Right ventricle myocardium superior (tissue), 1 donor: ENCODE data around the gene TMCO4. TPM values are rescaled to one million over a fixed set of nuclear protein-coding genes. Genes with fewer than 3 reads are reported as not detected.
A peak's percentile ranks its signal among the peaks of the same experiment; 100 is the strongest.

Source experiments
- ATAC-seq: fragments of 200-7000 bp; cut with Tn5 transposase; one replicate; pipeline ENCODE4 v1.9.1; 2020; ENCODE audit warnings: mild to moderate bottlenecking; ENCODE audit not compliant: poor library complexity
- DNase-seq: peaks from one replicate; pipeline ENCODE4 v3.0.0-alpha.2; 2020
- intact Hi-C: fragments of 100-400 bp; cut with DNase I; formaldehyde crosslinking; loops from one replicate; pipeline ENCODE4 v1.11.2; 2022
- total RNA-seq: library from RNA; stranded (reverse); fragmentation: NEBNext Ultra II Directional; extraction: Animal tissue kit (Norgen Biotek cat#: 25700); gene quantifications from one replicate; pipeline ENCODE4 v1.2.1, GENCODE V29; 2021
- donor health status: DM: no; HTN: yes; CAD: no; lungs with severe emphysema.

Gene TMCO4
- total RNA-seq, 1 donor from 2014 or later, result 8.1 TPM

- no peak for ATAC-seq
- DNase-seq, result no peak
- intact Hi-C loops, result no loop called here
These were observed 93.6 kb downstream of the TMCO4 start for GRCh38 chr1:19706136-19706535.

DNA sequence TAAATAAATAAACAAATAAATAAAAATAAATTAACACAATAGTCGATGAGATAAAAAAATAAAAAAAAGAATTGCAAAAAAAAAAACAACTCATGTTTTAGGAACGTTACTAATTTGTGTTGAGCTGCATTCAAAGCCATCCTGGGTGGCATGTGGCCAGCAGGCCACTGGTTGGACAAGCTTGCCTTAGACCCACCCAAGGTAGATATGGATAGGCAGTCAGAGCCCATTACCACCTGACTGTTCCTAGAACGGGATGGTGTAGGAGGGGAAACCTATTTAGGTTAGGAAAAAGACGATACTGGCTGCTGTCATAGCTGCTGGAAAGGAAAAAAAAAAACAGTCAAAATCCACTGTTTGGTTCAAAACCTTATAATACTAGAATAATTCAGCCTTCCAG lies 94.3 kb downstream of the TMCO4 start:
- ATAC-seq (no peak), DNase-seq (no peak)
- intact Hi-C loops, result no loop called here

GRCh38 chr1:19704247-19705113 lies 95.2 kb downstream of the TMCO4 start:
- intact Hi-C loops, result loop anchor here (5.0 kb wide), 1 partner anchor 42 kb away; the partner anchor contains the start of gene HTR6
- ATAC-seq, result peak; percentile 93
- DNase-seq, result peak; percentile 82

DNA sequence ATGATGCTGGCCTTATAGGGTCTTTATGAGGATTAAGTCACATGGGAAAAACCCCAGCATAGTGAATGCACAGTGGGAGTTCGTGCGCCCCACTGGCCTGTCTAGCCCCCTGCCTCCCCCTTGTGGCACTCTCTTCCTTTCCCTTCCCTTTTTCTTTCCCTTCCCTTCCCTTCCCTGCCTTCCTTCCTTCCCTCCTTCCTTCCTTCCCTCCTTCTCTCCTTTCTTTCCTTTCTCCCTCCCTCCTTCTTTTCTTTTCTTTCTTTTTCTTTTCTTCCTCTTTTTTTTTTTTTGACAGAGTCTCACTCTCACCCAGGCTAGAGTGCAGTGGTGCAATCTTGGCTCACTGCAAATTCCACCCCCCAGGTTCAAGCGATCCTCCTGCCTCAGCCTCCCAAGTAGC lies 96.4 kb downstream of the TMCO4 start:
- intact Hi-C loops, result loop anchor here (5.0 kb wide), 1 partner anchor 41 kb away; the partner anchor contains the start of gene HTR6
- no peak for DNase-seq
- ATAC-seq, result no peak

- ATAC-seq (no peak), DNase-seq (no peak)
- intact Hi-C loops, result loop anchor here (5.0 kb wide), 1 partner anchor 38 kb away; the partner anchor contains the start of gene HTR6
These were observed 99.5 kb downstream of the TMCO4 start for GRCh38 chr1:19700079-19700777.

DNA sequence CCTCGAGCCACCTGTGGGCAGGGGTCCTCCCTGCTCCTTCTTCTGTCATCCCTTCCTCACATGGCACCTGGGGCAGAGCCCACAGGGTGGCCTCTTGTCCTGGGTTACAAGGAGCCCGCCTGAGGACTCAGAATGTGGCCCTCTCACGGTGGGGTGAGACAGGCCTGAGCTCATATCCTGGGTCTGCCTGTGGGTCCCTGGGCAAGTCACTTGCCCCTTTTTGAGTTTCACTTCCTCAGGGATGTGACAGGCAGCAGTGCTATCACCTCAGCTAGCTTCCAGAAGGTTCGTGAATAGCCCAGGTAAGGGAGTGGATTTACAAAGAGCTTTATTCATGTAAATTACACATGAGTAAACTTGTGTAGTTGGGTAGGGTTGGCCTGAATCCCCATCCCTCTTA lies 101.5 kb downstream of the TMCO4 start:
- ATAC-seq (no peak), DNase-seq (no peak)
- intact Hi-C loops, result no loop called here

DNA sequence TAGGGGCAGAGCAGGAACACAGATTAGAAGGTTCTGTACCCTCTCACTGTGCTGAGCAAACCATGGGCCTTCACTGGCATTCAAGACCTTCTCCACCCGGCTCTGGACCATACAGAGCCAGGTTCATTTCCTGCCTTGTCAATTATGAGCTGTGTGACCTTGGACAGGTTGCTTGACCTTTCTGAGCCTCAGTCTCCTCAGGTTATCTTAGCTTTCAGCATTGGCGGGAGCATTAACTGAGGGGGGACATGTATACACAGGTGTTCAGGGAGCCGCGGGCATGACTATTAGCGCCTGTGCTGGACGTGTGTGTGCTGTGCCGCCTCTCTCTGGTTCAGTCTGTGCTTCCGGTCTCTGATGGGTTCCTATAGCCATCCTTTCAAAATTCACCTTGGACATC lies 102.9 kb downstream of the TMCO4 start:
- no peak for ATAC-seq
- intact Hi-C loops, result no loop called here
- DNase-seq, result no peak

GRCh38 chr1:19695772-19696171 lies 103.9 kb downstream of the TMCO4 start:
- no peak for ATAC-seq
- intact Hi-C loops, result no loop called here
- DNase-seq, result no peak

DNA sequence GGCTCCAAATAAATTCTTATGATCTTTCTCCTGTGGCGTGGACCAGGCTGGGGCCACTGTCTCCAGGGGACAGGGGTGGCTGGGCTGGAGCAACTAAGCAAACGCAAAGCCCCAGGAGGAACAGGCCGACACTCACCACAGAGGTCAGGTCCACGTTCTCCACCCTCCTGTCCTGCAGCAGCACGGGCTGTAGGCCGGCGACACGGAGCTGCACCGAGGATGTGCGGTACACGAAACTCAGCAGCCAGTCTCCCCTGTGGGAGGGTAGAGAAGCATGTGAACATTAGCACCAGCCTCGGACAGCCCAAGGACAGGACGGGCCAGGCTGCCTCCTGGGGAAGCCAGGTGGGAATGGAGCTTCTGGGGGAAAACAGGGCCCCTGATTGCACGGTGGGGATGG lies 105.4 kb downstream of the TMCO4 start:
- ATAC-seq (no peak), DNase-seq (no peak)
- intact Hi-C loops, result no loop called here

DNA sequence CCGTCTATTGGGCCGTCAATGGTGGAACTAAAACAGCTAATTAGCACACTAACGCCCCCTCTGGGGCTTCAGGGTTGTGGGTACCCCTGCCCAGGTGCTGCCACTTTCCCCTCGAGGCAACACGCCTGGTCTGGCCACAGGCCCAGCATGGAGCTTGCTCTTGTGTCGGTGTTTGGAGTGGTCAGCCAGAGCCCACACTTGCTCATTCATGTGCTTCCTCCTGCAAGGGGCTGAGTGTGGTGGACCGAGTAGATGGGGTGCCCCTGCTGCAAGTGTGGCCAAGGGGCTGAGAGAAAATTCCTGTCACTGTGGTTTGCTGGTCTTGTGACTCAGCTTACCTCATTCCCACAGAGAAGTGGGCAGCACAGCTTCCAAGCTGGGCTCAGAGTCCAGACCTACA lies 109.4 kb downstream of the TMCO4 start:
- DNase-seq (no peak), ATAC-seq (no peak)
- intact Hi-C loops, result no loop called here

GRCh38 chr1:19689856-19690255 lies 109.9 kb downstream of the TMCO4 start:
- DNase-seq, result no peak
- intact Hi-C loops, result no loop called here
- no peak for ATAC-seq

DNA sequence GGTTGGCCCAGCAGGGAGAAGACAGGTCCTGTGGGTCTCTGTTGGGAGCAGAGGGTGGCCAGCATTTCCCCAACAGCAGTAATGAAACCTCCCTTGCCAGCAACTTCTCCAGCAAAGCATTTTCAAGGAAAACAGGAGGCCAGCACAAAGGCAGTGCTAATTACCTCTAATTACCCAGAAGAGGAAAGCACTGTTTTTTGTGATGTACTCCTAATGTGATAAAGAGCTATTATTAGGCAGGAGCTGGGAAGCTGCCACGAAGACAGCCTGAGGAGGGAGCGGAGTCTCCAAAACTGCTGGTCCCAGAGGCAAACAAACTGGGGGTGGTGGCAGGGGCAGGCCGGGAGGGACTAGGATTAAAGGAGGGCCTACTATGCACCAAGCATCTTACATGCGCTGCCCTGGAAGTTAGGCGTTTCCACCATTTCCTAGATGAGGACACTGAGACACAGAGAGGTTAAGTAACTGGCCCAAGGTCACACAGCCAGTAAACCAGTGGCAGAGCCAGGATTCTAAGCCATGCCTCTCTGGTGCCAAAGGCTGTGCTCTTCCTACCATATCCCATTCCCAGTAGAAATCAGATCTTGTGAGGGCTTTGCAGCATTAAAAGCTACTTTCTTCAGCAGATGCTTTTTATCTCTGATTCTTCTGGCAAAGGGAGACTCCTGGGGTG lies 110.5 kb downstream of the TMCO4 start:
- intact Hi-C loops, result no loop called here
- DNase-seq (no peak), ATAC-seq (peak; percentile 51)

- ATAC-seq (peak; percentile 59), DNase-seq (no peak)
- intact Hi-C loops, result no loop called here
These were observed 111.5 kb downstream of the TMCO4 start for GRCh38 chr1:19688041-19688842.

DNA sequence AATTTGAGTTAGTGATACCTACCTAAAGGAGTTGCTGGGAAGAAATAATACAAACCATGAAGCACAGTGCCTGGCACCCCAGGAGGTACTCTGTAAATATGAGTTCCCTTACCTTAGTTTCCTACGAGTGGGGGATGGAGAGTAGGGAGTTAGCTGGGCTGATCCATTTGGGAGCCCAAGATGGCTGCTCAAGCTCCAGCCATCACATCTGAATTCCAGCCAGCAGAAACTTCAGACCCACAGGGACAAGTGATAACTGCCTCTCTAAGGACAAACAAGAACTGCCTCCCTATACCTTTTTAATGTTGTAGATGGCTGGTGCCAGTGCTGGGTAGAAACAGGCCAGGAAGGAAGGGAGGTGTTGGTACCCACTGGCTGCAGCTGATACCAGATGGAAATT lies 112.3 kb downstream of the TMCO4 start:
- intact Hi-C loops, result no loop called here
- no peak for DNase-seq
- no peak for ATAC-seq

DNA sequence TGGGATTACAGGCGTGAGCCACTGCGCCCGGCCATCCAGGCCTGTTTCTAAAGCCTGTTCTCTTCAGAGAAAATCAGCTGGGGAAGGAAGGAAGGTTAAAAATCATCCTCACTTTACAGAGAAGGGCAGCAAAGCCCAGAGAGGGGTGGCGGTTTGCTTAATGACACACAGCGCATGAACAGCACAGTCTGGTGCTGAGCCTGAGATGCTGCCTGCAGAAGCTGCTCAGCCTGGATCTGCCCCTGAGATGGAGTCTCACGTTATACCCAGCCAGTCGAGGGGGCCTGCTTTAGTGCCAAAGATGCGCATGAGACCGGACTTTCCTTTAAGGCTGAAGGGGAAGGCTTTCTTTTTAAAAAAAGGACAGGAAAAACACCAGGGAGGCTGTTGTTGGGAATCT lies 113.7 kb downstream of the TMCO4 start:
- intact Hi-C loops, result no loop called here
- no peak for ATAC-seq
- no peak for DNase-seq

- DNase-seq (no peak), ATAC-seq (no peak)
- intact Hi-C loops, result no loop called here
These were observed 115.0 kb downstream of the TMCO4 start for GRCh38 chr1:19684677-19685076.

DNA sequence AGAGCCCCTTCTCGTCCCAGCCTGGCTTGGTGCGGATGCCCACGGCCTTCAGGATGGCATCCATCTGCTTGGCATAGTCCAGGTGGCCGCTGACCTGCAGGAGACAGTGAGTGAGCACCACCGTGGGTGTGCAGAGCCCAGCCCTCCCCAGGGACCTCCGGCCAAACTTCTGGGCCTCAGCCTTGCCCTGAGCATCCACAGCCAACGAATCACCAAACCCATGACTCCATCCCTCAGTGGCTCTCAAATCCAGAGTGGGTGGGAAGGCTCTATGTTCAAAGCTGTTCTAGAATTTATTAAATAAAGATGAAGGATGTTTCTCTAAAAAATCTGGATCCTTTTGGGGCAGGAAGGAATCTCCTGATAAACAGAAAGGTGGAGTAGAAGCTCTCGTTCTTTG lies 116.4 kb downstream of the TMCO4 start:
- ATAC-seq (no peak), DNase-seq (no peak)
- intact Hi-C loops, result no loop called here

DNA sequence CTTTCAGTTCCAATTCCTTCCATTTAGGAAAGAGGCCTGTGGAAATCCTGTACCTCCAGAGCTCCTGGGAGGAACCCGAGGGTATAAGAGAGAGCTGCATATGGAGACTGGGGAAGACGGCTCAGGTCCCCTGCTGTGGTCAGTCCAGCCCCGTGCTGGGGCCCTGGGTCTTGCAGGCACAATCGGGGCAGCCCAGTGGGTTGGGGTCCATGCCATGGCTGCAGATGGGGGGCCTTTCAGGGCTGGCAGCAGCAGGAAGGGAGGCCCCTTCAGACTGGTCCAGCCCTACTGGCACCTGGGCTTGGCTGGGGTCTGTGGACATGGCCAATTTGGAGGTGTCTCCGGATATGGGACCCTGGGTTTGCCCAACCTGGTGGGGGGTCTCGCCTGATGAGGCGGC lies 116.8 kb downstream of the TMCO4 start:
- no peak for ATAC-seq
- intact Hi-C loops, result no loop called here
- no peak for DNase-seq

- ATAC-seq, result no peak
- intact Hi-C loops, result no loop called here
- DNase-seq, result no peak
These were observed 117.5 kb downstream of the TMCO4 start for GRCh38 chr1:19682257-19682656.
